ENCODE measurements around the gene GRM7.

DNA sequence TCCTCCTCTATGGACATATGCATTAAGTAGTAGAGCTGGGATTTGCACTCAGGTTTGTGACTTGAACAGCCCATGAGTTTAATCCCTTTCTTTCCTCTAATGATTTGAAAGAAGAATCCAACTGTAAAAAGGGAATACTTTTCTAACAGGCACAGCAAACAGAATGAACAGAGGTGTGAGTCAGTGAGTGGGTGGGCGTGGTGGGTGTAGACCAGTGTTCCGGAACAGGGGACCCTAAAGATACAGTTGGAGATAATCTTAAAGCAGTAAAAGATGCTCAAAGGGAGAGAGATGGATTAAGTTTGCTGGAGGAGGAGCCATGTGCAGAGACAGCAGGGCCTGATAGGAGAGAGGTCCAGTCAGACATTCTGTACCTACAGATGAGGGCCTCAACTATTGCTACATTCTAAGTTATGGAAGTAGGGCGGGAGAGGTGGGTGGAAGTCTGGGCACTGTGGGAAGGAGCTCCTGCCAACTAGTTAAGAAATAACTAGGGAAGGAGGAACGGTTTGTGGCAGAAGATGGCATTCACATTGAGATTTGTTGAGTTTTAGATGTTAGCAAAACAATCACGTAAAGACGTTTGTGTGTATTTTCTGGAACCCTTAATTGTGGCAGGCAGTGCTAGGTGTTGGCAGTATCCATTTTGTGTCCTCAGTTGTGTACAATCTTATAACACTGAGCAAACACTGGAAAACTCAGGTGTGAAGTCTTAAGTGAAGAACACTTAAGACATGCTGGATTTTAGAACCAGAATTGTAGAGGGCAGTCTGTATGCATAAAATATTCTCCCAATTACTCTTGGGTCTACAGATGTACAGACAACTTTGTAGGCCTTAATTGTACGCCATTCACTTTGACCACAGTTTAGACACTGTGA is 511.0 kb downstream of the GRM7 start:
- TF ChIP-seq EP300 (IDR thresholded peaks at IDR 0.05) (no peak), POLR2AphosphoS5 (IDR thresholded peaks at IDR 0.05) (no peak), POLR2A (IDR thresholded peaks at IDR 0.05) (no peak)
- TF ChIP-seq, protein P1, sequence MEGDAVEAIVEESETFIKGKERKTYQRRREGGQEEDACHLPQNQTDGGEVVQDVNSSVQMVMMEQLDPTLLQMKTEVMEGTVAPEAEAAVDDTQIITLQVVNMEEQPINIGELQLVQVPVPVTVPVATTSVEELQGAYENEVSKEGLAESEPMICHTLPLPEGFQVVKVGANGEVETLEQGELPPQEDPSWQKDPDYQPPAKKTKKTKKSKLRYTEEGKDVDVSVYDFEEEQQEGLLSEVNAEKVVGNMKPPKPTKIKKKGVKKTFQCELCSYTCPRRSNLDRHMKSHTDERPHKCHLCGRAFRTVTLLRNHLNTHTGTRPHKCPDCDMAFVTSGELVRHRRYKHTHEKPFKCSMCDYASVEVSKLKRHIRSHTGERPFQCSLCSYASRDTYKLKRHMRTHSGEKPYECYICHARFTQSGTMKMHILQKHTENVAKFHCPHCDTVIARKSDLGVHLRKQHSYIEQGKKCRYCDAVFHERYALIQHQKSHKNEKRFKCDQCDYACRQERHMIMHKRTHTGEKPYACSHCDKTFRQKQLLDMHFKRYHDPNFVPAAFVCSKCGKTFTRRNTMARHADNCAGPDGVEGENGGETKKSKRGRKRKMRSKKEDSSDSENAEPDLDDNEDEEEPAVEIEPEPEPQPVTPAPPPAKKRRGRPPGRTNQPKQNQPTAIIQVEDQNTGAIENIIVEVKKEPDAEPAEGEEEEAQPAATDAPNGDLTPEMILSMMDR (IDR thresholded peaks at IDR 0.05), result no peak
